ENCODE results near the gene SLC38A8.

The SLC38A8 gene

DNA sequence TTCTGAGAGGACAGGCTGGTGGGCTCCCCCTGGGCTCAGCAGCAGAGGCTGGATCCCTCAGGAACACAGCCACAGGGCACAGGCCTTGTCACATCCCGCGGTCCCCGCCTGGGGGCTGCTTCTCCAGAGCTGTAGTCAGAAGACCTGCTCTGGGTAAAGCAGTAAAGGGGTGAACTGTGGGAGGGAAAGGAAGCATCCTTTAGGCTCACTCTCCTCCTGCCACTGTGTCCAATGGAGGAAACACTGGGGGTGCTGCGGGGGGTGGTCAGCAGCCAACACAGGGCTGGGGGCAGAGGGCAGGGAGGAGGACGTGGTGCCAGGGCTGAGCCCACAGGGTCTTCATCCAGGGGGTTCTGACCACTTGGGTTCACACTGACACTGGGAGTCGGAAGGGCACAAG is 5.0 kb upstream of the SLC38A8 start:
- no peak for DNase-seq

DNA sequence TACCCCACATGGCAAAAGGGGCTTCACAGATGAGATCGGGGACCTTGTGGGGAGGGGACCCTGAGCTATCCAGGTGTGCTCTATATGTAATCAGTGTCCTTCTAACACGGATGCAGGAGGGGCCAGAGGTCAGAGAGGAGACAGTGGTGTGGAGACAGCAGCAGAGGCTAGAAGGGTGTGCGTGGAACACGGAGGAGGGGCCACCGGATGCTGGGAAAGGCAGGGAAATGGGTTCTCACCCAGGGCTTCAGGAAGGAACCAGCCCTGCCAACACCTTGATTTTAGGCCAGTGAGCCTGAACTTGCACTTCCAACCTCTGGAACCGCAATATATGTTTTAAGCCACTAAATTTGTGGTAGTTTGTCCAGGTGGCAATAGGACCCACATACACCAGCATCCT is 4.6 kb upstream of the SLC38A8 start:
- no peak for DNase-seq

DNA sequence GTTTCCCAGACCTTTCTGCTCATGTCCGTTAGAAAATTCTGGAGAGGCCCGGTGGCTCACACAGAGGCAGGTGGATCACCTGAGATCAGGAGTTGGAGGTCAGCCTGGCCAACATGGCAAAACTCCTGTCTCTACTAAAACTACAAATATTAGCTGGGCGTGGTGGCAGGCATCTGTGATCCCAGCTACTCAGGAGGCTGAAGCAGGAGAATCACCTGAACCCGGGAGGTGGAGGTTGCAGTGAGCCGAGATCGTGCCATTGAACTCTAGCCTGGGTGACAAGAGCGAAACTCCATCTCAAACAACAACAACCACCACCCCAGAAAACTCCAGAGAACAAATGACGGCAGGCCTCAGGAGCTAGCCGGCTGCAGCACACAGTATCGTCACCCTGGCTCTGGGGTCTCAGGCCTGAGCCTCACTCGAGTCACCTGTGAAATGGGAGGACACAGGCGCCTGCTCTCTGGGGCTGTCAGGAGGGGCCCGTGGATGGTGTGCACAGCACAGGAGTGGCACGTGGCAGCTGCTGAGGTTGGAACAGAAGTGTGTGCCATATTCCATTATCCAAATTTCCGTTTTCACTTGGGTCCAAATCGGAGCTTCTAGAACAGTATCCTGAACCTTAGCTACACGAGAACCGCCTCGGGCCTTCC is 3.3 kb upstream of the SLC38A8 start:
- DNase-seq, result no peak

DNA sequence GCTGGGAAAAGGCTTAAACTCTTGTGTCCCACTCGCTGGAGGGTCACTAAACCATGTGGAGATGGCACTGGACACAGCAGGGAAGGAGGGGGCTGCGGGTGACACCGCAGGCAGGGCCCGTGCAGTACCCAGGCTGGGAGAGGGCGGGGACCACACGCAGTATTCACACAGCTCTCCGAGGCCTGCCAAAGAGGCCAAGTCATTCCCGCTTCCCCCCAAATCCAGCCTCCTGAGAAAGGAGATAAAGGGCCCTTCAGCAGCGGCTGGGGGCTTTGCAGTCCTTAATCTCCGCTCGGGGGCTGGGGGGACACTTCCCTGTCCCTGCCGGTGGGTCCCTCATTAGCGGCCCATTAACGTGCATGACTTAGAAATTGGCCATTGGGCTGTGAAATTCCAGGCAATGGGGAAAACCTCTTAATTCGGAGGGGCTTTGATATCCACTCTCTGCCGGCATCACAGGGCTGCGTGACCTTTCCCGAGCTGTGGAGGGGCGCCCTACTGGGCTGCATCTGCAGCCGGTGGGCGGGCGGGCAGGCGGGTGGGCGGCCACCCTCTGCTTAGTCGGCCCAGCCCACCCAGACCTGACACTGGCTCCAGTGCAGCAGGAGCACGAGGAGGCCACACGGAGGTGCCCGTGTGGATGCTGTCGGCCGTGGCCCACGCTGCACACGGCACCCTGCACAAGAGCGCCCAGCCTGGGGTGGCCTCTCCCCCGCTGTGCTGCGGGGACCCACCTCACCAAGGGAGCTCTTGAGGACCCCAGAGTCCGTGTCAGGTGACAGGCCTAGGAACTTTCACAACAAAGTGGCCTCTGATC is 2.6 kb upstream of the SLC38A8 start:
- DNase-seq, result no peak

DNA sequence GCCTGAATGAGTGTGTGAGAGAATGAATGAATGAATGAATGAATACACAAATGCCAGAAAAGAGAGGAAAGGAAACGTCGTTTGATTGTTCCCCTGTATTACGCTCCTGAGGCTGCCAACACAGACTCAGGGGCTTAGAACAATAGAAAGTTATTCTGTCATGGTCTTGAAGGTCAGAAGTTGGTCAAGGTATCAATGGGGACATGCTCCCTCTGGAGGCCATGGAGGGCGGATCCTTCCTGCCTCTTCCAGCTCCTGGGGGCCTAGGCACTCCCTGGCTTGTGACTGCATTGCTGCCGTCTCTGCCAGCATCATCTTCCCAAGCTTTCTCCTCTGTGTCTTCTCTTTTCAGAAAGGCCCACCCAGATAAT is 1.5 kb upstream of the SLC38A8 start:
- no peak for DNase-seq

DNA sequence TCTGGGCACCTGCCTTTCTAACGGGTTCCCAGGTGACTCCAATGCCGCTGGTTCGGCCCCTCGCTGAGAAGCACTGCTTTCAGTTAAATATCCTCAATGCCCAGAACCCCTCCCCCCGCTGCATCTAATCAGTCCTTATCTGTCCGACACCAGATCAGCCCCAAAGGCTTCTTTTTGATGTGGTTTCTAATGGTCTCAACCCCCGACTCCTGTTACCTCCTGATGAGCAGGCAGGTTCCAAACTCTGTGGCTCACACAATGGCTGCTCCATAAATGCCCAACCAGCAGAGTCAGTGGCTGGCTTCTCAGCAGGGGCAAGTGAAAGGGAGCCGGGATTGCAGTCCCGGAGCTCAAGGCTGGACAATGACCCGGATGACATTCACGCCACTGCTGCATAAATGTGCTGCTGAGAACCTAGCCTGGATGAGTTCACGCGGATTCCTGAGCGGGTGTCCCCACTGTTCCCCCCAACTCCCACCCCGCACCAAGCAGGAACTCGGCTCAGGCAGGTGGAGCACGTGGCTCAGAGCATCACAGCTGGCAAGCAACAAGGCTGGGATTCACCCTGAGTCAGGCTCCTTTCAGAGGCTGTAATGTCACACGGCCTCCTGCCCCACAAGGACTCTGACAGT is 1.0 kb upstream of the SLC38A8 start:
- DNase-seq, result no peak

DNA sequence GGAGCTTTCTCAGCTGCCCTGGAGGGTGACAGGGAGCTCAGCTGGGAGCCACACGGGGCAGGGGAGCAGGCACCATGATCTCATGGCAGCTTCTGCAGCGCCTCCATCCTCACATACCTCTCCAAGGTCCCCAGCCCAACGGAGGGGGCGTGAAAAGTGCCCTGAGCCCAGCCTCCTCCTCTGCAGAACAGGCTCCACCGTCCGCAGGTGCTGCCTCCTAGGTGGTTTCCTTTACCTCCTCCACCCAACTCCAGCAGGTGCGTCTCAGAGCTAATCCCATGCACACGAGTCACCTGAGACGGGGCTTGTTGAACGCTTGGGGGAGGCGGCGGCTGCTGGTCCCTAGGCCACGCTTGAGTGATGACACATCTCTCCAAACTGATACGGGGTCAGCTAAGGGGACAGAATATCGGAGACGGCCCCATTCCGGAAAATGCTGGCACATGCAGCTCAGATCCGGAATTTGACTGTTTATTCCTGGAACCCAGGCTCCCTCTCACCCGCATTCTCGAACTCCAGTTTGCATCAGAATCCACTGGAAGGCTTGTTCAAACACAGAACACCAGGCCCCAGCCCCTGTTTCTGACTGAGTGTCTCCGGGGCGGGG is 387 bp upstream of the SLC38A8 start:
- no peak for DNase-seq

DNA sequence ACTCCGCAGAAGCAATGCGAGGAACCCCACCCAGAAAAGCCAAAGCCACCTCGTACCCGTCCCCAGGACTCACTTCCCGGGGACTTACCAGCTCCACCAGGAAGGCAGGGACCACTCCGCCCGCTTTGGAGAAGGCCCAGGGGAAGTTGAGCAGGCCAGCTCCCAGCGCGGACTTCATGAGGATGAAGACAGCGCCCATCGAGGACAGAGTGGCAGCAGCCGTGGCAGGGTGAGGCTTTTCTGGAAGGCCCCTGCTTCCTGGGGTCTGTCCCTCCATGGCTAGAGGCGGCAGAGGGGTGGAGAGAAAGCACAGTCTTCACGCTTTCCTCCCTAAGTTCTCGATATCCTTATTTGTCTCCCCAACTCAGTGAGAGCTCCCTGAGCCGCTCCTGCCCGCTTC is 714 bp downstream of the SLC38A8 start:
- DNase-seq, result no peak

DNA sequence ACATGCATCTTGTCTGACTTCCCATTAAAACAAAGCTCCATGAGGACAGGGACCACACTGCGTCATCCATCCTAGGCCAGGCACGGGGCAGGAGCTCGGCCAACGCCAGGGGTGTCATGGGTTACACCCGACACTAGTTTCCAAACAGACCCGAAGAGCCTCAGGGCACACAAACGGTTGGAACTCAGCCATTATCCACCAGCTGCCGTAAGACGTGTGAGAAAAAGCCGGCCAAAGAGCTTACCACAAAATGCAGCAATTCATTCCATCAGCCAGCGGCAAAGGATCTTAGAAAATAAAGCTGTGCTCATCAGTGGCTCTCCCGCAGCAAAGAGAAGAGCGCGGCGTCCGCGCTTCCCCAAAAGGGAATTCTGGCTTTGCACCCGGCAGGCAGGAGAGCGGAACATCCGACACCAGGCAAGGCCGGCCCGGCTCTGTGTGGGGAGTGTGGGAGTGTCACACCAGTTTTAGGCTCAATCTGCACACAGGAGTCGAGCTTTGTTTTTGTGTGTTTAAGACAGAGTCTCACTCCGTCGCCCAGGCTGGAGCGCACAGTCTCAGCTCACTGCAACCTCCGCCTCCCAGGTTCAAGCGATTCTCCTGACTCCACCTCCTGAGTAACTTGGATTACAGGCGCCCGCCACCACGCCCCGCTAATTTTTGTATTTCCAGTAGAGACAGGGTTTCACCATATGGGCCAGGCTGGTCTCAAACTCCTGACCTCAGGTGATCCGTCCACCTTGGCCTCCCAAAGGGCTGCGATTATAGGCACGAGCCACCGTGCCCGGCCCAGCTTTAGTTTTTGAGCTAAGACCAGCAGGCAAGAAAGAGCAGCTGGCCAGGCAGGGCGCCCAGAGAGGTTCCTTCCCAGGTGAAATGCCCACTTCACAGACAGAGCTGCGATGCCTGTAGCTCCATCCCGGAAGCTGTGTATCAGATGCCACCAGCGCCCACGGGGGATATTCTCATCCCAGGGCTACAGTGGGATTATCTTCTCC is 1.5 kb downstream of the SLC38A8 start:
- no peak for DNase-seq

DNA sequence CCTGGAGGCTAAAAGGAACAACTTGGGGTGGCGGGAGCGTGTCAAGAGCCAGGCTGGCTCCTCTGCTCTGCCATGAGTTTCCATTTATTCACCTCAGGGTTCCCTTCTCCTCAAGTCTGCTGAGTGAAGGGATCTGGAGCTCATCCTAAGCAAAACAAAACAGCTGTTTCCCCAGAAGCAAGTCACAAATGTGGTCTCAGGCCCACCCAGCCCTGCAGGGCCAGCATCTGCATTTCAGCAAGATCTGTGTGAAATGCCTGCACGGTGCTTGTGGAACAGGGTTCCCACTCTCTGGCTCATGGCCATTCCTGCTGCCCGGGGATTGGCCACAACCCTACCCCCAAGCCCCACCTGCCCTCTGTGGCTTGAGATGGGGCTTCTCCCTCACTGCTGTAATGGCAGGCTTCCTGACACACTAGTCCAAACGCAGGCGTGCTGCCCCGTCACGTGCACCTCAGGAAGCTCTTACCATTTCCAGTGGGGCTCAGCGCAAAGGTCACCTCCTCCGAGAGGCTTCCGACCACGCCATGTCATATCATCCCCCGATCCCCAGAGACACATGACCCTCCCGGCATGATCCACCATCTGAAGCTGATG is 2.3 kb downstream of the SLC38A8 start:
- DNase-seq, result no peak

DNA sequence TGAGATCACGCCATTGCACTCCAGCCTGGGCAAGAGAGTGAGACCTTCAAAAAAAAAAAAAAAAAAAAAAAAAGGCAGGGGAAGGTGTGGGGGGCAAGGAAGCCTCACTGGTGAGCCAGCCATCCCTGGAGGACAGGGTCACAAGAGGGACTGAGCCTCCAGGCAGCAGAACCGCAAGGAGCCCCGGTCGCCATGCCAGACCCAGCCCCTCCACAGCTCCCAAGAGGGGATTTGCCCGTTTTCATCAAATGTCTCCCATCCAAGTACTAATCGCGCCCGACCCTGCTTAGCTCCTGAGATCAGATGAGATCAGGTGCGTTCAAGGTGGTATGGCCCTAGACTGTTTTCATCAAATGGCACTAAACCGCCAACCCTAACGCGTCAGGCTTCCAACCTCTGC is 2.9 kb downstream of the SLC38A8 start:
- no peak for DNase-seq

DNA sequence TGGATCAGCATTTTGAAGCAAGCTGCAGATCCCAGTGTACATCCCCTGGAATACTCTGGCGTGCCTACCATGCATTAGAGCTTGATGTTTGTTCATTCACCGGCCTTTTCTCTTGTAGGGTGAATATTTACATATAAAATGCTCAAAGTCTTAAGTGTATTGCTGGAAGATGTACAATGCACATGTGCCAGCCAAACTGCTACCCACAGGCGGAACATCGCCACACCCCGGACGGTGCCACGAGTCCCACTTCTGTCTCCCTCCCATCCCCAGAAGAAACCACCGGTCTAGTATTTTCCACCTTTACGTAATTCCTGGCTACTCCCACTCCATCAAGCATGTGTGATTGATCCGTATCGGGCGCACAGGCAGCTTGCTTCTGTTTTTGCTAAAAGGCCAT is 4.1 kb downstream of the SLC38A8 start:
- DNase-seq, result no peak

DNA sequence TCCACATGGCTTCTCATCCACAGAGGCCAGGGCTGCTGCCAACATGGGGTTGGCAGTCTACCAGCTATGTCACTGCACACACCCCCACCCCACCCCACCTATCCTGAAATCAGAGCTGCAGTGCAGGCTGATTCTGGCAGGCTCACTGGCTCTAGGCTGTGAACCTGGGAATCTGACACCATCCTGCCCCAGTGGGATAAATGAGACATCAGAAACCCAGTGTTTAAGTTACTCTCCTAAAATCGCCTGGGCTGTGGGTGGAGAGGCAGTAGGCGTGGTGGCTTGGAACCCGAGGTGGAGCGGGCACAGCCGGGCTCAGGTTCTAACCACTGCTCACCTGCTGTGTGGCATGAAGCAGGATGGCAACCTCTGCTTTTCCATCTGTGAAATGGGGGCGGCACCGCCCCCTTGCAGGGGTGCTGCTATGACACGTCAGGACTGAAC is 5.6 kb downstream of the SLC38A8 start:
- no peak for DNase-seq

DNA sequence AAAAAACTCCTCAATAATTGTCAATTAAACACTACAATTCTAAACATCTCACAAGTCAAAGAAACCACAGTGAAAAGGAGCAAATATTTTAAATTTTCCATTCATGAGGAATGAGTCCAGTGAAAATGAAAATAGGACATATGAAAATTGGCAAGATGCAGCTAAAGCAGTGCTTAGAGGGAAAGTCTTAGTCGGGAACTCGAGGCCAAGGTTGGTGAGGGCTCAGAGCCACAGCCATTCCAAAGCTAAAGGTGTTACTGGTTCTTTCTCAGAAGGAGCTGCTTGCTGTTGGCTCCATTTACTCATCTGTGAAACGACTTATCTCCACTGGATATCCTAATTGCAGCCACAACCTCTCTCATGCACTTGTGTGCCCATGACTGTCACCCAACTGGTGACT is 6.5 kb downstream of the SLC38A8 start:
- no peak for DNase-seq

DNA sequence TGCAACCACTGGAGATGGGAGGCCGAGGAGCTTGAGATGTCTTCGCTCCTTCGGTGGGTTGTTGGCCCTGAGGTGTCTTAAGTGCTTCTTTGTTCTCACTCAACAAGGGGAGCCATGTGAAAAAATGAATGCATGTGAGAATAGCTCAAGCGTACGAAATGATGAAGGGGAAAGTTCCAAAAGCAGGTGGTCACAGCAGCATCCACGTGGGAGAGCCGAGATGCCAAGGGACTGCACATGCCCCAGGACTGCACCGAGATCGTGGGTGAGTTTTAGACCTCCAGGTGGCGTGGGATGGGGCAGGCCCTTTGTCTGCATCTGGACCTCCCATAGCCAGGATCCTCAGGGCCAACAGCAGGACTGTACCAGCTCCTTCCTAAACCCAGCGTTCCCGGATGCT is 8.1 kb downstream of the SLC38A8 start:
- no peak for DNase-seq

DNA sequence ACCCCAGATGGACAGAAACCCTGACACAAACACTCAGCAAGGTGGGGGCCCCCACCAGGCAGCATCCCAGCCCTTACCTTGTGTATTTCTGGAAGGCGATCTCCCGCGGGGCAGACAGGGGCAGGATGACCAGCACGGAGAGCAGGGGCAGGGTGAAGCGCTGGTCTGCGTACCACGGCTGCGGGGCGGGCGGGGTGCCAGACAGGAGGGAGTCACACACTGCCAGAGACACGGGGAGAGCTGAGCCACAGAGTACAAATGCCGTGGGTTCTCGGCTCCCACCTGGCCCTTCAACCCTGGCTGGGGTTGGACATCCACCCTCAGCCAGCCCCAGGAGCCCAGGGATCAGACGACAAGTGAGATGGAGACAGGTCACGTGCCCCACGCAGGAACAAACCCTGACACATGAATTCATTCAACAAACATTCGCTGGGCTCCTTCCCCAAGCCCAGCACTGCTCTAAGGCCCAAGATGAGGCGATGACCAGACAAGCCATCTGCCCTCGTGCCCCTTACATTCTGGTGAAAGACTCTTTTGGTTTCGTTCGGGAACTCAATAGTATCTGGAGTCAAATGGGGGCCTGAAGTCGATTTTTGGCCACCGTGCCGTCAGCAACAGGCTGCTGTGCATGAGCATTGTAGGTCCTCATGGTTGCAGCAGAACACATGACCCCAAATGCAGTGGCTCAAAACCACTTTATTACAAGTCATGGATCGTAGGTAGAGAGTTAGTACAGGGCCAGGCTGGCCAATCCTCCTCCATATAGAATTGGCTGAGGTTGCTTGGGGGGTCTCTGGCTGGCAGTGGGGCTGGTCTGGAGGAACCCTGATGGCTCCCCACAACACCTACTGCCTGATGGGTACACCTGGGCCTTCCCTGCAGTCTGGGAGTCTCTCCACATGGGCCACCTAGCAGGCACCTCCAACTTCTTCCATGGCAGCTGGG is 9.1 kb downstream of the SLC38A8 start:
- DNase-seq, result no peak

DNA sequence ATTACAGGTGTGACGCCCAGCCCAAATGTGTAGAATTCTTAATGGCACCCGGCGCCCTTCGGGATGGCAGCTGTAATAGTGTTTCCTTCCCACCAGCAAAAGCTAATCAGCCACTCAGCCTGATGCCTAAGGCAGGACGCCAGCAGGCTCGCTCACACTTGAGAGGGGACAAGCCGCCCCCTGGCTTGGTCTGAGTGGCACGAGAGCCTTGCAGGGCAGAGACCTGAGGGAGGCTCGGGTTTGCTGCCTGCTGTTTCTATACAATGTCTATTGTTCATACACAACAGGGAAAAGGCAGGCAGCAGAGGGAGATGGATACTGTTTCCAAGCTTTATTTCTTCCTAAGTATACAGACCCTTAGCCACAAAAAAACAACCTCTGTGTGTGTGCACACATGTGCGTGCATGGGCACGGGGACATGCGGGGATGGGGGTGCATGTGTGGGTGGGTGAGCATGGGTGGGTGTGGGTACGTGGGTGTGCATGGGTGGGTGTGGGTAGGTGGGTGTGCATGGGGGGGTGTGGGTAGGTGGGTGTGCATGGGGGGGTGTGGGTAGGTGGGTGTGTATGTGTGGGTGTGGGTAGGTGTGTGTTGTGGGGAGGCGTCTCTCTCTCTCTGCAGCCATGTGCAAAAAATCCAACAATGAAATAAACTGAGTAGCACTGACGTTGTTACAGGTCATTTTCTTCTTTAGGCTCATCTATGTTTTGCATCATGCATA is 10.0 kb downstream of the SLC38A8 start:
- no peak for DNase-seq

DNA sequence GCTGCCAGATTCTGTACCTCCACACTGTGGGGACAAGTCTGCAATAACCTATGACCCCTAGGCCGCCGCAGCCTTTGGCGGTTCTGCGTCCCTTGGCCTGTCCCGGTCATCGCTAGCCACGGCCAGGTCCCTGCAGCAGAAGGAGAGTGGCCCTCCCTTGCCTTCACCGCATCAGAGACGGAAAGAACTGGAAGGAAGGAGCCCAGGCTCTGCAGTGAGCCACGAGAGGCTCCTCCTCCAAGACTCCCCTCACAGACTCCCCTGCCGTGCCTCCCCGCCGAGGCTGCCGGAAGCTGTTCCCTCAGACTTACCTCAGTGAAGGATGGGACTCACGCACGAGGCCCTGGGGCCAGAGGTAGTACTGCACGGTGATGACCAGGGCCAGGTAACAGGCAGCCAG is 11.0 kb downstream of the SLC38A8 start:
- DNase-seq, result no peak

DNA sequence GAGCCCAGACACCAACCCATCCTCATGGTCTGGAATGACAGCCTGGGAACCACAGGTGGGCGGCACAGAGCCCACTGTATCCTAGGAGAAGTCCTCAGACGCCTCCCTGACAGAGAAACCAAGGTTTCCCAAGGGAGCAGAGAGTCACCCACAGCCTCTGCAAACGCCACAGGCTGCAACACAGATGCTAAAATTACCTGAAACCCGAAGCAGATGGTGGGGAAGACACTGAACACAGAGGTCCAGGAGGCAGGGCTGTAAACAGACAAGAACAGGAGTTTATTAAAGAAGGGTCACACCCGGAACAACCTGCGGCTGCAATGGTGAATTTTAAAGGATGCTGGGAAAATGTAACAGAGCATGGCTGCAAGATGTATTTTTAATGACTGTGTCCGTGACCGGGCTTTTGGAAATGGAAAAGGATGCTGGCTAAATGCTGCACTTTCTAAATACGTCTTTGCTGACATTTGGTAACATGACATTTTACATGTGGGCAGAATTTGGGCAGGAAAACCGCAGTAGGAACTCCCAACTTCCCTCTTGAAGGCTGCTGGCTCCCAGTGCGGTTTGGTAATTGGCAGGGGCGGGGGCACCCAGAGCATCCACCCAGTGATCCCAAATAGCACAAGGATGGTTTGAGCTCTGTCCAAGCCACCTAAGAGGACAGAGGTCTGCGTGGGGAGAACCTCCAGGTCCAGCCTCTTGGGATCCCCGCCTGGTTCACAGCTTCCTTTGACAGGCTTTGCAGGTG is 13.1 kb downstream of the SLC38A8 start:
- no peak for DNase-seq

All from DMS 273 treated with DMSO at 0.1 percent for 48 hours (cell line).